IMR-90 (cell line): Measurements from ENCODE around the gene CD1B. TPM values are rescaled to one million over a fixed set of nuclear protein-coding genes. Genes with fewer than 3 reads are reported as not detected.

Experiments used
- ATAC-seq: fragments of 200-7000 bp; cut with Tn5 transposase; 2 replicates; pipeline ENCODE4 v1.9.1; 2020; ENCODE audit warnings: low read depth, mild to moderate bottlenecking, moderate library complexity
- BruUV-seq: library from RNA; stranded (reverse); fragments of 400-500 nt; replicated peaks from 2 replicates; lab custom pipeline; 2021; lab: Mats Ljungman, UMichigan
- CTCF ChIA-PET: fragments of 300-600 bp; formaldehyde crosslinking; extraction: SDS; loops from one replicate; lab custom pipeline; 2021; ENCODE audit warnings: antibody characterized with exemption; lab: Yijun Ruan, JAX
- POLR2A ChIA-PET: fragments of 300-600 bp; sonication (Branson Sonifier 250); formaldehyde crosslinking; loops from one replicate; lab custom pipeline; 2022; ENCODE audit warnings: antibody characterized with exemption; ENCODE audit not compliant: unreplicated experiment; lab: Charles Lee
- DNase-seq: peaks from one replicate; pipeline ENCODE4 v3.0.0; 2013
- H2AFZ ChIP-seq: replicated peaks from 2 replicates; pipeline ENCODE3; 2013; ENCODE audit warnings: low read length, mild to moderate bottlenecking; ENCODE audit not compliant: poor library complexity
- H2AK5ac ChIP-seq: 2 replicates; pipeline ENCODE4 v1.6.1; 2013; ENCODE audit warnings: low read depth, low read length, inconsistent platforms
- H2AK9ac ChIP-seq: replicated peaks from 2 replicates; pipeline ENCODE3; 2013; ENCODE audit warnings: mild to moderate bottlenecking, low read depth, low read length, moderate library complexity; ENCODE audit not compliant: poor library complexity
- H2BK120ac ChIP-seq: 2 replicates; pipeline ENCODE4 v1.6.1; 2013; ENCODE audit warnings: low read depth, low read length, inconsistent platforms
- H2BK15ac ChIP-seq: 3 replicates; pipeline ENCODE4 v1.6.1; 2013; ENCODE audit warnings: low read depth, low read length, inconsistent platforms
- H2BK20ac ChIP-seq: 2 replicates; pipeline ENCODE4 v1.6.1; 2013; ENCODE audit warnings: low read depth, mild to moderate bottlenecking, inconsistent platforms, low read length, moderate library complexity
- H2BK5ac ChIP-seq: 2 replicates; pipeline ENCODE4 v1.6.1; 2013; ENCODE audit warnings: mild to moderate bottlenecking, low read depth, low read length, inconsistent platforms; ENCODE audit not compliant: poor library complexity, severe bottlenecking
- H3K14ac ChIP-seq: replicated peaks from 2 replicates; pipeline ENCODE4 v1.6.1; 2013; ENCODE audit warnings: low read depth, low read length, inconsistent platforms
- H3K18ac ChIP-seq: 2 replicates; pipeline ENCODE4 v1.6.1; 2013; ENCODE audit warnings: low read depth, low read length, control low read depth
- H3K23ac ChIP-seq: 2 replicates; pipeline ENCODE4 v1.6.1; 2013; ENCODE audit warnings: low read depth, low read length, inconsistent platforms
- H3K27ac ChIP-seq: 2 replicates; pipeline ENCODE4 v1.5.1; 2013; ENCODE audit warnings: mild to moderate bottlenecking, control low read depth, low read length; ENCODE audit not compliant: insufficient read depth
- H3K27me3 ChIP-seq: 2 replicates; pipeline ENCODE4 v1.6.1; 2013; ENCODE audit warnings: low read length; ENCODE audit not compliant: control insufficient read depth, insufficient read depth
- H3K36me3 ChIP-seq: 2 replicates; pipeline ENCODE4 v1.6.1; 2013; ENCODE audit warnings: low read length, mixed read lengths; ENCODE audit not compliant: control insufficient read depth, insufficient read depth
- H3K4ac ChIP-seq: 2 replicates; pipeline ENCODE4 v1.6.1; 2013; ENCODE audit warnings: low read depth, low read length, inconsistent platforms
- H3K4me1 ChIP-seq: 2 replicates; pipeline ENCODE4 v1.6.1; 2013; ENCODE audit warnings: low read length, mixed read lengths; ENCODE audit not compliant: control insufficient read depth, insufficient read depth
- H3K4me2 ChIP-seq: 2 replicates; pipeline ENCODE4 v1.6.1; 2013; ENCODE audit warnings: low read depth, mild to moderate bottlenecking, control low read depth, low read length, moderate library complexity
- H3K4me3 ChIP-seq: 2 replicates; pipeline ENCODE4 v1.5.1; 2013; ENCODE audit warnings: low read depth, mild to moderate bottlenecking, control low read depth, low read length, moderate library complexity; ENCODE audit not compliant: insufficient read depth
- H3K56ac ChIP-seq: 2 replicates; pipeline ENCODE4 v1.6.1; 2013; ENCODE audit warnings: low read length, inconsistent platforms; ENCODE audit not compliant: insufficient read depth; ENCODE audit errors: extremely low read depth
- H3K79me1 ChIP-seq, 2 experiments: 2 replicates each; pipeline ENCODE4 v1.6.1; 2013; ENCODE audit warnings: low read length in 2 of 2, inconsistent platforms in 1 of 2, low read depth in 1 of 2
- H3K9ac ChIP-seq: 2 replicates; pipeline ENCODE4 v1.6.1; 2013; ENCODE audit warnings: low read depth, low read length, control low read depth
- H3K9me1 ChIP-seq: 2 replicates; pipeline ENCODE4 v1.6.1; 2013; ENCODE audit warnings: low read length, inconsistent platforms; ENCODE audit not compliant: insufficient read depth
- H3K9me3 ChIP-seq: 2 replicates; pipeline ENCODE4 v1.6.1; 2013; ENCODE audit warnings: low read length; ENCODE audit not compliant: control insufficient read depth, insufficient read depth
- H4K20me1 ChIP-seq: 2 replicates; pipeline ENCODE4 v1.6.1; 2013; ENCODE audit warnings: low read length, inconsistent platforms; ENCODE audit not compliant: insufficient read depth
- H4K5ac ChIP-seq: 2 replicates; pipeline ENCODE4 v1.6.1; 2013; ENCODE audit warnings: mild to moderate bottlenecking, low read depth, low read length, control low read depth
- H4K8ac ChIP-seq, 2 experiments: 2 replicates each; pipeline ENCODE4 v1.6.1; 2013; ENCODE audit warnings: low read depth in 2 of 2, low read length in 2 of 2, control low read depth in 1 of 2, inconsistent platforms in 1 of 2
- H4K91ac ChIP-seq: 2 replicates; pipeline ENCODE4 v1.6.1; 2013; ENCODE audit warnings: low read depth, low read length, inconsistent platforms; ENCODE audit not compliant: insufficient read depth
- CTCF ChIP-seq: conservative IDR thresholded peaks from 2 replicates; pipeline ENCODE4 v1.5.1; 2012; ENCODE audit warnings: mild to moderate bottlenecking, low read depth, low read length, improper control_type of control experiment
- FOS ChIP-seq: fragments of 150-350 bp; IDR thresholded peaks from 2 replicates; pipeline ENCODE4 v1.6.1; 2016; ENCODE audit warnings: low read depth, low read length
- MAFK ChIP-seq: IDR thresholded peaks from 2 replicates; pipeline ENCODE4 v1.6.1; 2012; ENCODE audit warnings: low read depth, low read length, improper control_type of control experiment
- RCOR1 ChIP-seq: IDR thresholded peaks from 2 replicates; pipeline ENCODE4 v1.6.1; 2012; ENCODE audit warnings: mild to moderate bottlenecking, low read length, improper control_type of control experiment; ENCODE audit not compliant: insufficient replicate concordance
- SMC3 ChIP-seq: fragments of 150-350 bp; IDR thresholded peaks from 2 replicates; pipeline ENCODE4 v1.6.1; 2016; ENCODE audit warnings: low read depth, mild to moderate bottlenecking, antibody characterized with exemption, low read length, moderate library complexity
- WGBS, 2 experiments: methylation state at CpG; one replicate each; pipeline versions ENCODE4 v1.1.5 to v1.1.7; 2013; ENCODE audit warnings: missing lambda C conversion rate in 2 of 2; ENCODE audit not compliant: insufficient read length in 1 of 2; ENCODE audit errors: extremely low coverage in 2 of 2; 5-methylcytosine and 5-hydroxymethylcytosine counted together
- dilution Hi-C: fragments of 300-500 bp; cut with HindIII; formaldehyde crosslinking; loops from one replicate; pipeline ENCODE4 v1.14.3; 2018; ENCODE audit warnings: low sequenced_read_pairs; ENCODE audit not compliant: unreplicated experiment
- in situ Hi-C: fragments of 300-500 bp; cut with MboI; formaldehyde crosslinking; loops from 3 replicates; pipeline ENCODE4 v1.14.3; 2019; ENCODE audit warnings: low sequenced_read_pairs, inconsistent platforms, mixed read lengths
- intact Hi-C: fragments of 100-400 bp; cut with micrococcal nuclease; formaldehyde crosslinking; loops from 2 replicates; pipeline ENCODE4 v1.10.0; 2022
- polyA plus RNA-seq, 3 experiments: library from polyadenylated mRNA; depleted of rRNA; stranded (reverse); fragments of >200 nt; gene quantifications; 2 replicates each; pipeline ENCODE4 v1.2.3, GENCODE V29; 2012; ENCODE audit warnings: low replicate concordance in 1 of 3
- total RNA-seq: library from RNA; depleted of rRNA; stranded (reverse); fragments of >200 nt; gene quantifications from 2 replicates; pipeline ENCODE4 v1.2.3, GENCODE V29; 2012

CD1B gene
- total and polyA plus RNA-seq, 2 of the 4 experiments (the other 2 are of a cell fraction) = not detected

- H3K27ac ChIP-seq = no peak overlapping the region
- H3K14ac ChIP-seq = no peak overlapping the region
- no peak overlapping the region for H3K4me3 ChIP-seq
- no peak overlapping the region for H3K4me2 ChIP-seq
- H3K9me3 ChIP-seq = peaks cover 5% of the 10 kb centered on the region; the same call in 1 of the 2 replicates
- no peak overlapping the region for H2BK5ac ChIP-seq
- no peaks in the 10 kb centered on the region for H3K9me1 ChIP-seq
- no peak overlapping the region for H3K4ac ChIP-seq
- no peak overlapping the region for H4K91ac ChIP-seq
- dilution Hi-C loops (no loop called here), intact Hi-C loops (no loop called here), in situ Hi-C loops (no loop called here)
- no peaks in the 10 kb centered on the region for H3K27me3 ChIP-seq
- no peaks in the 10 kb centered on the region for H4K20me1 ChIP-seq
- ATAC-seq (no peak), DNase-seq (no peak)
- H2BK120ac ChIP-seq = no peak overlapping the region
- no peak overlapping the region for H4K8ac ChIP-seq
- H3K36me3 ChIP-seq = no peaks in the 10 kb centered on the region
- no peak for TF ChIP-seq RCOR1
- TF ChIP-seq SMC3 = no peak
- TF ChIP-seq FOS = no peak
- no peak for TF ChIP-seq CTCF
- no peak for TF ChIP-seq MAFK
- H3K4me1 ChIP-seq = no peaks in the 10 kb centered on the region
- no peak overlapping the region for H3K18ac ChIP-seq
- no peak overlapping the region for H3K23ac ChIP-seq
- no TSS peak for BruUV-seq
- no peak overlapping the region for H2BK20ac ChIP-seq
- no peak overlapping the region for H3K56ac ChIP-seq
- H2AK5ac ChIP-seq = no peak overlapping the region
- POLR2A ChIA-PET = no interaction called here
- no peak overlapping the region for H2AFZ ChIP-seq
- no peak overlapping the region for H2BK15ac ChIP-seq
- no peak overlapping the region for H4K5ac ChIP-seq
- WGBS, 2 experiments = no CpG with 5 or more reads among the region's 6 CpGs
- H3K9ac ChIP-seq = no peak overlapping the region
- no peaks in the 10 kb centered on the region for H3K79me1 ChIP-seq
- CTCF ChIA-PET = no interaction called here
- no peak overlapping the region for H2AK9ac ChIP-seq
These were observed 40.0 kb upstream of the CD1B start for GRCh38 chr1:158371188-158371953.
